Urinary bladder (tissue), 4 donors: Measurements from ENCODE around the gene KCNK13. TPM values are rescaled to one million over a fixed set of nuclear protein-coding genes. Genes with fewer than 3 reads are reported as not detected.
"Not testable (repeated sequence)": the region's sequence is repeated elsewhere in the genome, so short reads cannot be mapped to it uniquely, and the experiment has no call there.

ENCODE experiments used
- DNase-seq: peaks from one replicate; pipeline ENCODE4 v3.0.0-alpha.2; 2015; ENCODE audit errors: extremely low spot score
- H3K27ac ChIP-seq: one replicate; pipeline ENCODE4 v1.5.1; 2013; ENCODE audit warnings: low read depth, mild to moderate bottlenecking, moderate library complexity
- H3K36me3 ChIP-seq: one replicate; pipeline ENCODE4 v1.6.1; 2013; ENCODE audit warnings: mild to moderate bottlenecking, moderate library complexity; ENCODE audit not compliant: insufficient read depth
- H3K4me1 ChIP-seq: one replicate; pipeline ENCODE4 v1.6.1; 2013; ENCODE audit warnings: mild to moderate bottlenecking, moderate library complexity; ENCODE audit not compliant: insufficient read depth
- H3K4me3 ChIP-seq: one replicate; pipeline ENCODE4 v1.5.1; 2013; ENCODE audit warnings: low read depth, low read length
- WGBS: extraction: QIAGEN DNeasy Blood & Tissue Kit; methylation state at CpG from one replicate; pipeline ENCODE4 v1.1.7; 2013; 5-methylcytosine and 5-hydroxymethylcytosine counted together
- polyA plus RNA-seq: library from polyadenylated mRNA; stranded (reverse); fragments of 200-250 nt; gene quantifications from one replicate; pipeline ENCODE4 v1.2.3, GENCODE V29; 2013
- total RNA-seq: library from RNA; depleted of rRNA; stranded (reverse); fragments of >200 nt; gene quantifications from one replicate; pipeline ENCODE4 v1.2.3, GENCODE V29; 2014
- donor health status: healthy with polysubstance abuse.
- donor health status: healthy.

Gene KCNK13
- total and polyA plus RNA-seq, 2 donors: 0.19 to 0.32 TPM

- WGBS: 86% methylated on average over 3 of the region's 3 CpGs
- H3K36me3 ChIP-seq: no peaks in the 10 kb centered on the region
- H3K4me3 ChIP-seq: no peak overlapping the region
- DNase-seq: no peak
- no peaks in the 10 kb centered on the region for H3K4me1 ChIP-seq
- no peak overlapping the region for H3K27ac ChIP-seq
Observed at GRCh38 chr14:90175631-90176030, 113.8 kb downstream of the KCNK13 start.

DNA sequence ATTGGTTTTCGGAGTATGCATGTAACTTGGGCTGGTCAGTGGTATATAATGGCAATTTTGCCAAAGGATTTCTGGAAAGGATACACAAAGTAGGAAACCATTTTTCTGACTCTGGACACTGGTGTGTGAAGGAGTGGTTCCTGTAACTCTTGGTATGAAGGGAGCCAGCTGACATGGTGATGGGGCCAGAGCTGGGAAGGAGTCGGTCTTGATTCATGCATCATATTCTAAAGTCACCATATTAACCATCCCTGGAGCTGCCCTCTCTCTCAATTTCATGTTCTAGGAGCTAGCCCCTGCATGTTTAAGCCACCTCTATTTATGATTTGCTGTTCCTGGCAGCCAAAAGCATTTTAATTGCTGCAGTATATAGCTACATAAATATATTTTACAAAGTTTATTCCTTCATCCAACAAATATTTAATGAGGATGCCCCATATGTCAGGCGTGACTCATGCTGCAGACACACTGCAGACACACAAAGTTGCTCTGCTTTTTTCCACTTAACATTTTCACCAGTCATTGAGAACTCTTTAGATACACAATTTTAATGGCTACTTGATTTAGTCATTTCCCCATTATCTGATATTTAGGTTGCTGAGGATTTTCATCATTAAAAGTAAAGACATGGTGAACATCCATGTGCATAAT, 115.9 kb downstream of the KCNK13 start:
- H3K27ac ChIP-seq: no peak overlapping the region
- DNase-seq: no peak
- WGBS: 61% methylated on average over 3 of the region's 3 CpGs

GRCh38 chr14:90179357-90179756, 117.6 kb downstream of the KCNK13 start:
- Histone ChIP-seq H3K4me1 (no peaks in the 10 kb centered on the region), H3K36me3 (no peaks in the 10 kb centered on the region), H3K4me3 (no peak overlapping the region), H3K27ac (no peak overlapping the region)
- 61% methylated on average over 7 of the region's 7 CpGs for WGBS
- DNase-seq: no peak

More for the DNA sequence above, 115.9 kb downstream of the KCNK13 start:
- Histone ChIP-seq H3K4me3 (no peak overlapping the region), H3K4me1 (no peaks in the 10 kb centered on the region), H3K36me3 (no peaks in the 10 kb centered on the region)

DNA sequence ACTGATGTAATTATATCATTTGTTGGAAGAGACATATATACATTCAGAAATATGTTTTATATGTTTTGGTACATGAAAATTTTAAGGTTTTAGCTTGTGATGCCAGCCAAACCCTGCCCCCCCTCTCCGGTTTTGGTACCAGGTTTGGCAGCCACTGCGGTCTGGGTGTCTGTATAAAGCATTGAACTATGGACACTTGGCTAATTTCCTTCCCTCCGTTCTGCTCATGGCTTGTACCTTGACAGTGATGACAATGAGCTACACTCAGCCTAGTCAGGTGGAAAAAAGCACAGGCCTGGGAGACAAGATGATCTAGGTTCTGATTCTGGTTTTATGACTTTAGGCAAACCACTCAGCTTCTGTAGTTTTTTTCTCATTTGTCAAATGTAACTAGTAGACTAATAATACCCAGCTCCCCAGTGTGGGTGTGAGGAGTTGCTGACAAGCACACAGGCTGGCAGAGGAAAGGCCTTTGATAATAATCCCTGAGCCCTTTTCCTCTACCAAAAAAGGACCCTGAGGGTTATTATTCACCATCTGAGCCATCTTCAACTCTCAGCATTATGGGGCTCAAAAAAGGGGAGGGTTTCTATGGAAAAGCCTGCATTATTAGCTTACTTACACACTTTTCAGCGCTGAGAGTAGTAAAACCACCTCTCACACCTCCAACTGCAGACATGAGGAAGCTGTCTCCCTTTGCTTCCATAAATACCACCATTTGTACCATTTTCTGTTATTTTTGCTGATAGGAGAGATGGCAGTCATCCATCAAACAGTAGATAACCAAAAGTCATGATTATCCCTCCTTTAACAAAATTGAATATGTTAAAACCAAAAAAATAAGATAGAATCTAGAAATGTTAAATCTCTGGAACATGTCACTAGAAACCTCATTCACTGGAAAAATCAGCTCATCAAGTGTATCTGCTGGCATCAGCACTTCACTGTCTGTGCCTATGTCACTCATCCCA, 118.3 kb downstream of the KCNK13 start:
- DNase-seq: no peak
- Histone ChIP-seq H3K4me1 (no peaks in the 10 kb centered on the region), H3K27ac (no peak overlapping the region), H3K36me3 (no peaks in the 10 kb centered on the region), H3K4me3 (no peak overlapping the region)
- 75% methylated on average over 4 of the region's 4 CpGs for WGBS

DNA sequence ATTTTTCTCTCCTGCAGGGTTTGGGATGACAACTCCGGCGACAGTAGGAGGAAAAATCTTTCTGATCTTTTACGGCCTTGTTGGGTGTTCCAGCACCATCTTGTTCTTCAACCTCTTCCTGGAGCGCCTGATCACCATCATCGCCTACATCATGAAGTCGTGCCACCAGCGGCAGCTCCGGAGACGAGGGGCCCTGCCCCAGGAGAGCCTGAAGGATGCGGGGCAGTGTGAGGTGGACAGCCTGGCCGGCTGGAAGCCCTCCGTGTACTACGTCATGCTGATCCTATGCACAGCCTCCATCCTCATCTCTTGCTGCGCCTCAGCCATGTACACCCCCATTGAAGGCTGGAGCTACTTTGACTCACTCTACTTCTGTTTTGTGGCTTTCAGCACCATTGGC, 122.3 kb downstream of the KCNK13 start:
- H3K4me1 ChIP-seq: no peaks in the 10 kb centered on the region
- WGBS: 96% methylated on average over 14 of the region's 14 CpGs
- H3K36me3 ChIP-seq: no peaks in the 10 kb centered on the region
- no peak for DNase-seq
- no peak overlapping the region for H3K27ac ChIP-seq
- no peak overlapping the region for H3K4me3 ChIP-seq

- Histone ChIP-seq H3K4me1 (no peaks in the 10 kb centered on the region), H3K36me3 (no peaks in the 10 kb centered on the region), H3K27ac (no peak overlapping the region), H3K4me3 (no peak overlapping the region)
- no peak for DNase-seq
- 78% methylated on average over 23 of the region's 23 CpGs for WGBS
Observed at GRCh38 chr14:90184571-90185266, 122.9 kb downstream of the KCNK13 start.

DNA sequence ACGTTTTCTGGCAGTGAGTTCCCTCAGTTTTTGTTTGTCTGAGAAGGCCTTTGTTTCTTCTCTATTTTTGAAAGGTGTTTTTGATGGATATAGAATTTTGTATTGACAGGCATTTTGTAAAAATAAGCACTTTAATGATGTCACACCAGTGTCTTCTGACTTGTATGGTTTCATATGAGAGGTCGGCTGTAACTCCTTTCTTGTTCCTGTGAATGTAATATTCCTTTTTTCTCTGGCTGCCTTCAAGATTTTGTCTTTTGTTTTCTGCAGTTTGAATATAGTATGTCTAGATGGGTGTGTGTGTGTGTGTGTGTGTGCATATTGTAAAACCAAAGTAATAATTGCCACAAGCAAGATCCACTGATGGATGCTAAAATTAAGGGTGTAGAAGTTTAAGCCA, 126.8 kb downstream of the KCNK13 start:
- no peaks in the 10 kb centered on the region for H3K36me3 ChIP-seq
- no peak overlapping the region for H3K27ac ChIP-seq
- WGBS: 88% methylated on average over 2 of the region's 2 CpGs
- H3K4me3 ChIP-seq: no peak overlapping the region
- no peak for DNase-seq
- H3K4me1 ChIP-seq: no peaks in the 10 kb centered on the region

GRCh38 chr14:90191154-90191553, 129.4 kb downstream of the KCNK13 start:
- H3K4me1 ChIP-seq: no peaks in the 10 kb centered on the region
- 92% methylated on average over 5 of the region's 5 CpGs for WGBS
- no peak for DNase-seq
- no peak overlapping the region for H3K27ac ChIP-seq
- H3K36me3 ChIP-seq: no peaks in the 10 kb centered on the region
- no peak overlapping the region for H3K4me3 ChIP-seq

DNA sequence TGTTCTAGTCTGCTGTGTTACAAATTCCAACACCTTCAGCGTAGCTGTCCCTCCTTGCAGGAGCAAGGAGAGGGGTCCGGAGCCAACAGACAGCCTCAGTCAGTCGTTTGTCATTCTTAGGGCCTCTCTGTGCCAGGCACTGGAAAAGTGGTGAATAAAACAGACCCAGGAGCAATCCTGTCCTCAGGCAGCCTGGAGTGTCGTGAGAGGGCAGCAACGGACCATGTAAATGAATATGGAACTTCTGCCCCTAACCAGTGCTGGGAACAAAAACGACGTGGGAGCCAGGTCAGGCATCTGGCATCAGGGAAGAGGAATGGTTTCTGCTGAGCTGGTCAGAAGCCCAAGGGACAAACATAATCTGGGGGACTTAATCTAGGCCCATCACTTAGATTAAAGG, 129.8 kb downstream of the KCNK13 start:
- H3K36me3 ChIP-seq: no peaks in the 10 kb centered on the region
- no peak for DNase-seq
- H3K4me1 ChIP-seq: no peaks in the 10 kb centered on the region
- no peak overlapping the region for H3K27ac ChIP-seq
- 74% methylated on average over 7 of the region's 7 CpGs for WGBS
- no peak overlapping the region for H3K4me3 ChIP-seq

DNA sequence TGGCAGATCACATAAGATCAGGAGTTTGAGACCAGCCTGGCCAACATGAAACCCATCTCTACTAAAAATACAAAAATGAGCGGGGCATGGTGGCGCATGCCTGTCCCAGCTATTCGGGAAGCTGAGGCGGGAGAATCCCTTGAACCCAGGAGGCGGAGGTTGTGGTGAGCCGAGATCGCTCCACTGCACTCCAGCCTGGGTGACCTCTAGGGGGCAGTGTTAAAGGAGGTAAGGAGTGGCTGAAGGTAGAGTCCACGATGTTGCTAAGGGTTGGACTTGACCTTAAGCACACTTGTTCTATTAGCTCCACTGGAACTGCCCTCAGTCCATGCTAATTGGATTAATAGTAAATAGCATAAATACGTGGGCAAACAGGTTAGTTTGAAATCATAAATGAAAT, 132.1 kb downstream of the KCNK13 start:
- DNase-seq: no peak
- no peaks in the 10 kb centered on the region for H3K4me1 ChIP-seq
- no peak overlapping the region for H3K27ac ChIP-seq
- 82% methylated on average over 9 of the region's 9 CpGs for WGBS
- H3K36me3 ChIP-seq: no peaks in the 10 kb centered on the region
- no peak overlapping the region for H3K4me3 ChIP-seq

- no peaks in the 10 kb centered on the region for H3K4me1 ChIP-seq
- no peak overlapping the region for H3K4me3 ChIP-seq
- 86% methylated on average over 5 of the region's 5 CpGs for WGBS
- H3K27ac ChIP-seq: no peak overlapping the region
- DNase-seq: no peak
- H3K36me3 ChIP-seq: no peaks in the 10 kb centered on the region
Observed at GRCh38 chr14:90194706-90195105, 132.9 kb downstream of the KCNK13 start.

GRCh38 chr14:90198541-90199060, 136.8 kb downstream of the KCNK13 start:
- no peak for DNase-seq
- H3K4me3 ChIP-seq: no peak overlapping the region
- H3K4me1 ChIP-seq: no peaks in the 10 kb centered on the region
- H3K36me3 ChIP-seq: no peaks in the 10 kb centered on the region
- no peak overlapping the region for H3K27ac ChIP-seq
- WGBS: 82% methylated on average over 12 of the region's 12 CpGs

DNA sequence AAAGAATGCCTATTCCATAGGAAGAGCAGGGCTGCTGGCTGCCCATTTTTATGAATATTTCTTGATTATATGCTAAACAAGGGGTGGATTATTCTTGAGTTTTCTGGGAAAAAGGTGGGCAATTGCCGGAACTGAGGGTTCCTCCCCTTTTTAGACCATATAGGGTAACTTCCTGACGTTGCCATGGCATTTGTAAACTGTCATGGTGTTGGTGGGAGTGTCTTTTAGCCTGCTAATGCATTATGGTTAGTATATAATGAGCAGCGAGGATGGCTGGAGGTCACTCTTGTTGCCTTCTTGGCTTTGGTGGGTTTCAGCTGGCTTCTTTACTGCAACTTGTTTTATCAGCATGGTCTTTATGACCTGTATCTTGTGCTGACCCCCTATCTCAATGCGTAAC, 138.8 kb downstream of the KCNK13 start:
- DNase-seq, H3K4me3 ChIP-seq, H3K36me3 ChIP-seq, H3K4me1 ChIP-seq, H3K27ac ChIP-seq: not testable (repeated sequence)
- 75% methylated on average over 4 of the region's 4 CpGs for WGBS
